ENCODE data around the gene NDUFB1.

NDUFB1 gene

GRCh38 chr14:92093320-92093719, 28.2 kb downstream of the NDUFB1 start:
- no peak for DNase-seq

GRCh38 chr14:92088494-92088893, 33.0 kb downstream of the NDUFB1 start:
- DNase-seq = no peak

GRCh38 chr14:92074555-92074954, 47.0 kb downstream of the NDUFB1 start:
- DNase-seq = no peak
